Measurements from ENCODE around the gene PEAR1.

The PEAR1 gene

GRCh38 chr1:156942176-156942575 is 48.7 kb downstream of the PEAR1 start:
- DNase-seq: no peak

GRCh38 chr1:156942576-156942975 is 49.1 kb downstream of the PEAR1 start:
- no peak for DNase-seq

GRCh38 chr1:156943756-156944155 is 50.2 kb downstream of the PEAR1 start:
- DNase-seq: no peak

GRCh38 chr1:156944268-156944667 is 50.8 kb downstream of the PEAR1 start:
- DNase-seq: no peak

- no peak for DNase-seq
Observed at GRCh38 chr1:156944848-156945247, 51.3 kb downstream of the PEAR1 start.

GRCh38 chr1:156945881-156946661 is 52.6 kb downstream of the PEAR1 start:
- DNase-seq: no peak

- no peak for DNase-seq
Observed at GRCh38 chr1:156947127-156947526, 53.6 kb downstream of the PEAR1 start.

GRCh38 chr1:156947818-156948525 is 54.5 kb downstream of the PEAR1 start:
- DNase-seq: no peak

- DNase-seq: no peak
Observed at GRCh38 chr1:156948708-156949107, 55.2 kb downstream of the PEAR1 start.

GRCh38 chr1:156949127-156949526 is 55.6 kb downstream of the PEAR1 start:
- DNase-seq: no peak

GRCh38 chr1:156951371-156951770 is 57.9 kb downstream of the PEAR1 start:
- no peak for DNase-seq

- DNase-seq: no peak
Observed at GRCh38 chr1:156953571-156953970, 60.1 kb downstream of the PEAR1 start.

GRCh38 chr1:156956333-156956732 is 62.8 kb downstream of the PEAR1 start:
- no peak for DNase-seq

- no peak for DNase-seq
Observed at GRCh38 chr1:156957634-156958033, 64.1 kb downstream of the PEAR1 start.

GRCh38 chr1:156958247-156958714 is 64.8 kb downstream of the PEAR1 start:
- DNase-seq: no peak

- DNase-seq: no peak
Observed at GRCh38 chr1:156959414-156959813, 65.9 kb downstream of the PEAR1 start.

- DNase-seq: no peak
Observed at GRCh38 chr1:156959925-156960324, 66.4 kb downstream of the PEAR1 start.

- peak; percentile 22 to 37 for DNase-seq
Observed at GRCh38 chr1:156961709-156962108, 68.2 kb downstream of the PEAR1 start.

- DNase-seq: peak; percentile 29 to 37
Observed at GRCh38 chr1:156963621-156964020, 70.1 kb downstream of the PEAR1 start.

- DNase-seq: no peak
Observed at GRCh38 chr1:156964441-156964840, 70.9 kb downstream of the PEAR1 start.

Data from AML-193 (cell line).